ENCODE data around the gene CTXN2. TPM values are rescaled to one million over a fixed set of nuclear protein-coding genes. Genes with fewer than 3 reads are reported as not detected.
A peak's percentile ranks its signal among the peaks of the same experiment; 100 is the strongest.

Gene CTXN2
- total and polyA plus RNA-seq, 2 of the 13 experiments (the other 11 are each of a cell fraction or from before 2014, with no cell fraction given) = not detected

DNA sequence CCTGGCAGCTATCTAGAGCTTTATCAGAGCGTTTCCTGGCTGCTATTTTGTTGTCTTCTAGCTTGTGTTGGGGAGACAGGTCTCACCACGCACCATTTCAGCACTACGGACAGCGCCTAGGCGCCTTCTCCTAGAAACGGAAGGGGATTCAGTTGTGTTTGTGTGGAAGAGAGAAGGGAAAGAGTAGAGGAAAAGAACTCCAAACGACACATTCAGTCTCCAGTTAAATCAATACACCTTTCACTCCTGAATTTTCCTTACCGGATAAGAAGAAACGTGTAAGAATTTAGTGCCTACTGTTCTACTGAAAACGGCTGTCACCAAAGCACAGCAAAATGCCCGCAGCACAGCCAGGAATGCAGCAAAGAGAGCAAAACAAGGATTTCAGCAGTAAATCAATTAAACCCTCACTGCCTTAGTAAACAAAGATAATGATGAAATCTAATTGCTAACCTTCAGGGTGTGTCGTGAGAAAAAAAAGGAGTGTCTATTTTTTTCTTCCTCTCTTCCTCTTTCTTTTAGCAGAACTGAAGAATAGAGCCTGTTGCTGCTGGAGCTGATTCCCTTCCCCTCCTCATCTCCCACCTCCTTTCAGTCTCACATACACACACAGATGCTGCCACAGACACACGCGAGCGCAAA is 412 bp upstream of the CTXN2 start (continued):
- TF ChIP-seq, protein P1, sequence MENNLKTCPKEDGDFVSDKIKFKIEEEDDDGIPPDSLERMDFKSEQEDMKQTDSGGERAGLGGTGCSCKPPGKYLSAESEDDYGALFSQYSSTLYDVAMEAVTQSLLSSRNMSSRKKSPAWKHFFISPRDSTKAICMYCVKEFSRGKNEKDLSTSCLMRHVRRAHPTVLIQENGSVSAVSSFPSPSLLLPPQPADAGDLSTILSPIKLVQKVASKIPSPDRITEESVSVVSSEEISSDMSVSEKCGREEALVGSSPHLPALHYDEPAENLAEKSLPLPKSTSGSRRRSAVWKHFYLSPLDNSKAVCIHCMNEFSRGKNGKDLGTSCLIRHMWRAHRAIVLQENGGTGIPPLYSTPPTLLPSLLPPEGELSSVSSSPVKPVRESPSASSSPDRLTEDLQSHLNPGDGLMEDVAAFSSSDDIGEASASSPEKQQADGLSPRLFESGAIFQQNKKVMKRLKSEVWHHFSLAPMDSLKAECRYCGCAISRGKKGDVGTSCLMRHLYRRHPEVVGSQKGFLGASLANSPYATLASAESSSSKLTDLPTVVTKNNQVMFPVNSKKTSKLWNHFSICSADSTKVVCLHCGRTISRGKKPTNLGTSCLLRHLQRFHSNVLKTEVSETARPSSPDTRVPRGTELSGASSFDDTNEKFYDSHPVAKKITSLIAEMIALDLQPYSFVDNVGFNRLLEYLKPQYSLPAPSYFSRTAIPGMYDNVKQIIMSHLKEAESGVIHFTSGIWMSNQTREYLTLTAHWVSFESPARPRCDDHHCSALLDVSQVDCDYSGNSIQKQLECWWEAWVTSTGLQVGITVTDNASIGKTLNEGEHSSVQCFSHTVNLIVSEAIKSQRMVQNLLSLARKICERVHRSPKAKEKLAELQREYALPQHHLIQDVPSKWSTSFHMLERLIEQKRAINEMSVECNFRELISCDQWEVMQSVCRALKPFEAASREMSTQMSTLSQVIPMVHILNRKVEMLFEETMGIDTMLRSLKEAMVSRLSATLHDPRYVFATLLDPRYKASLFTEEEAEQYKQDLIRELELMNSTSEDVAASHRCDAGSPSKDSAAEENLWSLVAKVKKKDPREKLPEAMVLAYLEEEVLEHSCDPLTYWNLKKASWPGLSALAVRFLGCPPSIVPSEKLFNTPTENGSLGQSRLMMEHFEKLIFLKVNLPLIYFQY (CRISPR knock-in tag; IDR thresholded peaks at IDR 0.05; ENCODE audit: borderline replicate concordance) = peak; percentile 35; the same call in 1 of the 2 replicates
- TF ChIP-seq MED1 (CRISPR knock-in tag; IDR thresholded peaks at IDR 0.05) (peak; percentile 35; the same call in 1 of the 2 replicates), POLR2A (IDR thresholded peaks at IDR 0.05; ENCODE audit: insufficient read depth in 1 of 2, low read depth in 2 of 2, low read length in 2 of 2) (no peak), ERF (CRISPR knock-in tag; IDR thresholded peaks at IDR 0.05) (peak; percentile 74; the same call in 1 of the 2 replicates), ZSCAN21 (CRISPR knock-in tag; IDR thresholded peaks at IDR 0.05; ENCODE audit: borderline replicate concordance) (no peak), YEATS4 (CRISPR knock-in tag; IDR thresholded peaks at IDR 0.05; ENCODE audit: borderline replicate concordance) (no peak), PAWR (CRISPR knock-in tag; IDR thresholded peaks at IDR 0.05; ENCODE audit: borderline replicate concordance) (no peak), XRCC5 (optimal IDR thresholded peaks at IDR 0.05; ENCODE audit: low read length) (no peak), KLF15 (CRISPR knock-in tag; IDR thresholded peaks at IDR 0.05; ENCODE audit: borderline replicate concordance) (no peak), ARHGAP35 (CRISPR knock-in tag; IDR thresholded peaks at IDR 0.05; ENCODE audit: borderline replicate concordance) (peak; percentile 45; the same call in 1 of the 2 replicates), ZBTB7B (CRISPR knock-in tag; IDR thresholded peaks at IDR 0.05) (no peak), ZSCAN31 (CRISPR knock-in tag; IDR thresholded peaks at IDR 0.05; ENCODE audit: low read depth) (no peak), GTF2F1 (IDR thresholded peaks at IDR 0.05; ENCODE audit: low read length) (no peak), HIVEP1 (CRISPR knock-in tag; IDR thresholded peaks at IDR 0.05) (no peak), GPN1 (CRISPR knock-in tag; IDR thresholded peaks at IDR 0.05; ENCODE audit: borderline replicate concordance) (no peak), NFE2 (CRISPR knock-in tag; IDR thresholded peaks at IDR 0.05) (no peak), ZNF354B (CRISPR knock-in tag; IDR thresholded peaks at IDR 0.05) (no peak)
- TF ChIP-seq, protein P2, sequence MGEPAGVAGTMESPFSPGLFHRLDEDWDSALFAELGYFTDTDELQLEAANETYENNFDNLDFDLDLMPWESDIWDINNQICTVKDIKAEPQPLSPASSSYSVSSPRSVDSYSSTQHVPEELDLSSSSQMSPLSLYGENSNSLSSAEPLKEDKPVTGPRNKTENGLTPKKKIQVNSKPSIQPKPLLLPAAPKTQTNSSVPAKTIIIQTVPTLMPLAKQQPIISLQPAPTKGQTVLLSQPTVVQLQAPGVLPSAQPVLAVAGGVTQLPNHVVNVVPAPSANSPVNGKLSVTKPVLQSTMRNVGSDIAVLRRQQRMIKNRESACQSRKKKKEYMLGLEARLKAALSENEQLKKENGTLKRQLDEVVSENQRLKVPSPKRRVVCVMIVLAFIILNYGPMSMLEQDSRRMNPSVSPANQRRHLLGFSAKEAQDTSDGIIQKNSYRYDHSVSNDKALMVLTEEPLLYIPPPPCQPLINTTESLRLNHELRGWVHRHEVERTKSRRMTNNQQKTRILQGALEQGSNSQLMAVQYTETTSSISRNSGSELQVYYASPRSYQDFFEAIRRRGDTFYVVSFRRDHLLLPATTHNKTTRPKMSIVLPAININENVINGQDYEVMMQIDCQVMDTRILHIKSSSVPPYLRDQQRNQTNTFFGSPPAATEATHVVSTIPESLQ (CRISPR knock-in tag; conservative IDR thresholded peaks at IDR 0.05) = 0 out of 2 replicates have a peak, but pooled peaks have one; percentile 73
- TF ChIP-seq, protein P3, sequence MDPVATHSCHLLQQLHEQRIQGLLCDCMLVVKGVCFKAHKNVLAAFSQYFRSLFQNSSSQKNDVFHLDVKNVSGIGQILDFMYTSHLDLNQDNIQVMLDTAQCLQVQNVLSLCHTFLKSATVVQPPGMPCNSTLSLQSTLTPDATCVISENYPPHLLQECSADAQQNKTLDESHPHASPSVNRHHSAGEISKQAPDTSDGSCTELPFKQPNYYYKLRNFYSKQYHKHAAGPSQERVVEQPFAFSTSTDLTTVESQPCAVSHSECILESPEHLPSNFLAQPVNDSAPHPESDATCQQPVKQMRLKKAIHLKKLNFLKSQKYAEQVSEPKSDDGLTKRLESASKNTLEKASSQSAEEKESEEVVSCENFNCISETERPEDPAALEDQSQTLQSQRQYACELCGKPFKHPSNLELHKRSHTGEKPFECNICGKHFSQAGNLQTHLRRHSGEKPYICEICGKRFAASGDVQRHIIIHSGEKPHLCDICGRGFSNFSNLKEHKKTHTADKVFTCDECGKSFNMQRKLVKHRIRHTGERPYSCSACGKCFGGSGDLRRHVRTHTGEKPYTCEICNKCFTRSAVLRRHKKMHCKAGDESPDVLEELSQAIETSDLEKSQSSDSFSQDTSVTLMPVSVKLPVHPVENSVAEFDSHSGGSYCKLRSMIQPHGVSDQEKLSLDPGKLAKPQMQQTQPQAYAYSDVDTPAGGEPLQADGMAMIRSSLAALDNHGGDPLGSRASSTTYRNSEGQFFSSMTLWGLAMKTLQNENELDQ (CRISPR knock-in tag; IDR thresholded peaks at IDR 0.05; ENCODE audit: borderline replicate concordance) = no peak; the same call in 1 of the 2 replicates
- TF ChIP-seq, protein P4, sequence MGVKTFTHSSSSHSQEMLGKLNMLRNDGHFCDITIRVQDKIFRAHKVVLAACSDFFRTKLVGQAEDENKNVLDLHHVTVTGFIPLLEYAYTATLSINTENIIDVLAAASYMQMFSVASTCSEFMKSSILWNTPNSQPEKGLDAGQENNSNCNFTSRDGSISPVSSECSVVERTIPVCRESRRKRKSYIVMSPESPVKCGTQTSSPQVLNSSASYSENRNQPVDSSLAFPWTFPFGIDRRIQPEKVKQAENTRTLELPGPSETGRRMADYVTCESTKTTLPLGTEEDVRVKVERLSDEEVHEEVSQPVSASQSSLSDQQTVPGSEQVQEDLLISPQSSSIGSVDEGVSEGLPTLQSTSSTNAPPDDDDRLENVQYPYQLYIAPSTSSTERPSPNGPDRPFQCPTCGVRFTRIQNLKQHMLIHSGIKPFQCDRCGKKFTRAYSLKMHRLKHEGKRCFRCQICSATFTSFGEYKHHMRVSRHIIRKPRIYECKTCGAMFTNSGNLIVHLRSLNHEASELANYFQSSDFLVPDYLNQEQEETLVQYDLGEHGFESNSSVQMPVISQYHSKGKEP (CRISPR knock-in tag; IDR thresholded peaks at IDR 0.05) = peak; percentile 83; the same call in 1 of the 2 replicates

All from HepG2 (cell line).